GM21367 (cell line): ENCODE measurements around the gene EHMT1.
A peak's percentile ranks its signal among the peaks of the same experiment; 100 is the strongest.
"Not testable (repeated sequence)": the region's sequence is repeated elsewhere in the genome, so short reads cannot be mapped to it uniquely, and the experiment has no call there.

Experiments used
- ATAC-seq: cut with Tn5 transposase; IDR thresholded peaks from one replicate; pipeline ENCODE4 v1.9.1; 2021; ENCODE audit not compliant: unreplicated experiment

The EHMT1 gene

DNA sequence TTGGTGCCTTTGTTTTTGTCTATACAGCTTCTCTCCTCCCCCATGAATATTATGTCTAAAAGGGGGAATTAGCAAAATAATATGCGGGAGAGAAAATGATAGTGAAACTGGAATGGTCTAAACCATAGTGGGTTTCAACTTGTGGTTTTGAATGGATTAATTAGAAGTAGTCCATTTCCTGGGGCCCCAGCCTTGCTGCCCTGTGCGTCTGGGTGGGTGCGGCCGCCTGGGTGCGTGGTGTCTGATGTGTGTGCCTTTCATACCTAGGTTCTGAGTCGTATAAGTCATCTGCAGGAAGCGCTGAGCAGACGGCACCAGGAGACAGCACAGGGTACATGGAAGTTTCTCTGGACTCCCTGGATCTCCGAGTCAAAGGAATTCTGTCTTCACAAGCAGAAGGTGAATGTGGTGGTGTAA, 138.8 kb downstream of the EHMT1 start:
- ATAC-seq: no peak

DNA sequence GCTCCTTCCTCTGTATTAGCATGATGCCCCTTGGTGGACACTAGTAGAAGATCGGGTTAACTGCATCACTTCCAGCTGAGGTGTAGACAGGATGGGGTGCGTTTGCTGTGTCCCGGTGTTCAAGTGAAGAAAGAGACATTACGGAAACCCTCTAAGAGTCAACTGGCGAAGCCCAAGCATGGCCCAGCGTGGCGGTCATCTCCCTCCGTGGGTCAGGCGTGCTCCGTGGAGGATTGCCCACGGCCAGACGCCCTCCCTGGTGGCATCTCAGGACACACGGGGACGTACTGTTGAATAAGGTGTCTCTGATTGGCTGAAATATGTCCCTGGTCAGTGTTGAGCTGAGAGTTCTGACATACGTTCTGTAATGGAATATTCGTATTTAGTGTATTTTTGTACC, 139.3 kb downstream of the EHMT1 start:
- no peak for ATAC-seq

DNA sequence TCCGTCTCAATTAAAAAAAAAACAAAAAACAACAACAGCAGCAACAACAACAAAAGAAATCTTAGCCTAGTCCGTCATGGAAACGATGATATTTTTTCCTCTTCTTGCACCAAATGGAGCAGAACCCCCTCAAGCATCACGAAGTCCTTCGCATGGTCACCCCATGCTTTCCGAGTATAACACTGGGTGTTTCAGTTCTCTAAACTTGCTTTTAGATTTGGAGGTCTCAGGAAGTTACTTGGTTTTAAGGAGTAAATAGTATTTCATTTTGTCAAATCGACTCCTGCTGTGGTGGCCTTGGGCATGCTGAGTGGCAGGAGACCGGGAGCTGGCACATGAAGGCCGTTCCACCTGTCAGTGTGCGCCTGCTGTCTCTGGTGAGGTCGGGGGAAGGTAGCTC, 140.3 kb downstream of the EHMT1 start:
- ATAC-seq: no peak

DNA sequence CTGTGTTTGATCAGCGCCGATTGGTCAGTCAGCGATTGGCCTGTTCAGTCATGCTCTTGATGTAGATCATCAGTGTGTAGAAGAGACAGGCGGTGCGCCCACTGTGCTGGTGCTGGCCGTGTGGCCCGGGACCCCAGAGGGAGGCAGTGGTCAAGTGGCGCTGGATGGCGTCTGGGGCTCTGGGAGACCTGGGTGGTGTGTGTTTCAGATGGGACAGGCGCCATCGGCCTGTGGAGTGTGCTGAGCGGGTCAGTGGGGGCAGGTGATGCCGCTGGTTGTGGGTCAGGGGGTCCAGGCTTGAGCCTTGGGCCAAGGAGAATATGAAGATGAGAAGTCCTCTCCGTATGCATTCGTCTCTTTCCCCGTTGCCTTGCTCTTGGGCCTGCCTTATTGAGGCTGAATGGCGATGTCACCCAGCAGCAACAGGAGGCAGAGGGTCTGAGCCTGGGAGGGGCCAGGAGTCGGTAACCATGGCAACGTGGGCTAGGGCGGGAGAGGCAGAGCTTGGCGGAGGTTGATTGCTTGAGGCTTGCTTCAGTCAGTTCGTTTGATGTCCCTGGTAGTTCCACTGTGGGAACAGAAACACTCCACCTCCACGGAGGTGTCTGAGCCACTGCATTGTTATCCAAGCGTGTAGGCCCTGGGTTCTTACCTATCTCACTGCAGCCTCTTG, 141.0 kb downstream of the EHMT1 start:
- ATAC-seq: no peak

DNA sequence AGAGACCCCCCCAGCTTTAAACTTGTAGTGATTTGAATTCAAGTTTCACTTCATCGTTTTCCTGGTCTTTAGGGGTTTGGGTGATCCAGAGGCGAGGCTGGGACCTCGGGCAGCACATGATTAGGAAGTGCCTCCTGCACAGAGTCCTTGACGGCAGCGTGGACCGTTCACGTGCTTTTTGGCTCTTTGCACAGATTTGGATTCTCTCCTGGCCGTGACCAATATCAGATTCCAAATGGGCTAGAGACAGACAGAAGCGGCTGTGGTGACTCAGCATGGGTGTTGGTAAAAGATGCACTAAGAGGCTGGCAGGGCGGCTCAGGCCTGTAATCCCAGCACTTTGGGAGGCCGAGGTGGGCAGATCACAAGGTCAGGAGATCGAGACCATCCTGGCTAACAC, 141.6 kb downstream of the EHMT1 start:
- no peak for ATAC-seq

DNA sequence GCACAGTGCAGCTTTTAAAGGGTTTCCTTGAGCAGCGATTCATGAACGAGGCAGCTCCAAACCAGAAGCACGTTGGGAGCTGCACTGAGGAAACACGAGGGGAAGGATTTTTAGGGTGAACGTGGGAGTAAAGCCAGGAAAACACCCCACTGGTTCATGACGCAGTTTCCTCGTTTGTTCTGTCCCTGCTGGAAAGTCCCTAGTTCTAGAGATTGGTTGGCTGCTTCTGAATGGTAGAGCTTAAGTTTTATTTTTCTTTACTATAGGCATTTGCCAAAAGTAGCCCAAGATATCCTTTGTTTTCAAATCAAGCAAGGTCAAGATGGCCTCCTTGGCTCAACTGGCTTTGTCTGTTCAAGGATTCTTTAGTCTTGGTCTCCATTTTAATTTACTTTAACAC, 142.2 kb downstream of the EHMT1 start:
- no peak for ATAC-seq

DNA sequence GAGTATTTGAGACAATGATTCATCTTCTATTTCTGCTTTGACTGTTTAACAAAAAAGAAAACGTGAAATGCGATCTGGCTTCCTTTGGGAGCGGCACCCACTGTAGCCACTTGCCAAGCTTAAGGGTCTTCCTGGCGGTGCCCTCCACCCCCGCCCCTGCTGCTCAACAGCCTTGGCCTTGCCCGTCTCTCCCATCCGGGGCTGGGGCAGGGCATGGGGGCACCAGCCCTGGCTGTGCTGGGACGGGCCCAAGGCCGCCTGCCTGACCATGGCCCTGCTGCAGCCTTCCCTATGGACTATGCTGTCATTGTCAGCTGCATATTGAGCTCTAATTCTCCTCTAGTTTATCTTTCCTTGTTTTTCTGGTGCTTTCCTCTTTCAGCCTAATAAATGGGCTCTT, 143.0 kb downstream of the EHMT1 start:
- ATAC-seq: no peak

DNA sequence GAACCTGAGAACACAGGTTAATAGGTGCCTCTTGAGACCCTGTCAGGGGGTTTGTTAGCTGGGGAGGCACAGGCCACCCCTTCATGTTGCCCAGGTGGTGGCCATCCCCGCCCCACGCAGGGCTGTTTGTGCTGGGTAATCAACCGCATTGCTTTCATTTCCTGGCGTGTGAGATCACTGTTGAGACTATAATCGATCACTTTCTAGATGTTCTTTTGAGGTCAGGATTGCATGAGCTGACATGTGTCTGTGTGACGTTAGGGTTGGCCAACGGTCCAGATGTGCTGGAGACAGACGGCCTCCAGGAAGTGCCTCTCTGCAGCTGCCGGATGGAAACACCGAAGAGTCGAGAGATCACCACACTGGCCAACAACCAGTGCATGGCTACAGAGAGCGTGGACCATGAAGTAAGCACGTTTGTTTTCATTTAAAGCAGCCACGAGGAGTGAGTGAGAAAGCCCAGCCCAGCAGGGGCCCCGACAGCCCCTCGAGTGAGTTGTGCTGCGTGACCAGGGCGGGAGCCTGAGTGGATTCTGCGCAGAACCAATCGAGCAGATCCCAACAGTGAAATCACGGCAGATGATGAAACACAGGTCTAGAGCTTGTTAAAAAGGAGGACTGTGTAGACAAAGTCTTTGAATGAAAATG, 143.7 kb downstream of the EHMT1 start:
- peak; percentile 51 for ATAC-seq

DNA sequence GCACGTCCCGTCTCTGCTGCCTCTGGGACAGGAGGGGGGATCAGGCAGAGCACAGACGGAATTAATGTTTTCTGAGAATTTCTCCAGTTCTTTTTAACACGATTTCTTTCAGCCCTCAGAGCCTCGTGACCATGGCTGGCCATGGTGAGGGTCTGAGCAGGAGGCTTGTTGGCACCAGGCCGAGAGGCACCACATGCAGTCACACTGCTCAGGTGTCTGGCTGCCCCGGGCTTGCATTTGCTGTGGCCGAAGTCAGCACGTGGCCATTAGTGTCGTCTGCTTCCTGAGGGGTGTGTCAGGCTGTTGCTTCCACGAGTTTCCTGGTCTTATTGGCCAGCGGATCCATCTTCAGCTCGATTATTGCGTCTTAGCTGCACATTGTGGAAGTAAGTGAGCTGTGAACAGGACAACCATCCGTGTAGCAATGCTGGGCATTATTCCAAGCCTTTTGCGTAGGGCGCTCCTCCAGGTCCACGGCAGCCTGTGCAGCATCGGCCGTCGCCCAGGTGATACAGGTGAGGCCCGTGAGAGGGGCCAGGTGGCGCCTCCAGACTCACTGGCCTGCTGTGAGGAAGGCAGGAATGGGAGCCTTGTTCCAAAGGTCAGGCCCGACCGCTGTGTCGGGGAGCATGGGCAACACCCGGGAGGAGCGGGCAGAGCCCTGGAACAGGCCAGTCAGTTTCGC, 144.6 kb downstream of the EHMT1 start:
- ATAC-seq: no peak

DNA sequence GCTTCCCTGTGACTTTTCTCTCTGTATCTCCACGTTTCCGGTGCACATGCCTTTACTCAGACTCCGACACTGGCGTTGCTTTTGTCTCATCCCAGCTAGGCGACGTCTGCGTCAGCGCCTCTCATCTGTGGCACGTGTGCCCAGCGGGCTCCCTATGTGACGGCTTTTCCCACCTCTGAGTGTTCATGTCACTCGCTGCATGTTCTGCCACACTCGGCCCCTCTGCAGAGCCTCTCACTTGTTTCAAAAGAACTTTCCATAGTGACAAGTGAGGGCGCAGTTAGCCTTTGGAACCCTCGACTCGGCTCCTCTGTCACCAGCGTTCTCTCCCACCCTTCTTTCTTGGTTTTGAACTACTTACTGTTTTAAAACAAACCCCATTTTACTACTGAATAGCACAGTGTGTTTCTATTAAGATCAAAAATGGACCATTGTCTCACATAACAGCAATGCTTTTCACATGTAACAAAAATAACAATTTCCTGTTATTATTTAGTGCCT, 145.4 kb downstream of the EHMT1 start:
- ATAC-seq: no peak

DNA sequence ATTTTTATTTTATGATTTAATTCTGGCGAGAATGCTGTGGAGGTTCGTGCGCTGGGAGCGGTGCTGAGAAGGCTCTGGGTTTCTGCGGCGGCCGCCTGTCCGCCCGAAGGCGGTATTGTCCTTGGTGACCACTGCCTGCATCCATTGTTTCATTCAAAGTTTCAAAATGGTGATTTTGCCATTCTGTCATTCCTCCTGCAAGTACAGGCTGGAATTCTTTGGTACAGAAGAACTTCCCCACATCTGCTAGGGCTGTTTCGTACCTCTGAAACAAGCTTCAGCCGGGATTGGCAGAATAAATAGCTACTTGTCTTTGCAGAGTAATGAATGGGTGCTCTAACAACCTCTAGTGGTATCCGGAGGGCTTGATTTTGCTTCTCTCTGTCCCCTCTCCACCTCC, 146.2 kb downstream of the EHMT1 start:
- ATAC-seq: no peak

DNA sequence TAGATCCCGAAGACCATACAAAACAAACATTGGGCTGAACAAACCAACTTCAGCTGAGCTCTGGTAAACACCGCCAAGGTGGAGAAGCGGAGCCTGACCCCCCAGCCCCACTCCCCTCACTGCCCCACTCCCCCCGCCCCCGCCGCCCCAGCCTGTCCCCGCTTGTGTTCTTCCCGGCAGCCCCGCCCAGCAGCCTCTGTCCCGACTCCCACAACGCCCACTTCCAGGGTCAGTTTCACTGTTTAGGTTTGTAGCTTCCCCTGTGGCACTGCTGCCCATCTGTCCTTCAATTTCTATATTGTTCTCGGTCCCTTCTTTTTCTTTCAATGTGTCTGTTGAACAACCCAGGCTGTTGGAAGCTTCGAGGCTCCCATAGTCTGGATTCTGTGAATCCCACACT, 146.7 kb downstream of the EHMT1 start:
- ATAC-seq: no peak

DNA sequence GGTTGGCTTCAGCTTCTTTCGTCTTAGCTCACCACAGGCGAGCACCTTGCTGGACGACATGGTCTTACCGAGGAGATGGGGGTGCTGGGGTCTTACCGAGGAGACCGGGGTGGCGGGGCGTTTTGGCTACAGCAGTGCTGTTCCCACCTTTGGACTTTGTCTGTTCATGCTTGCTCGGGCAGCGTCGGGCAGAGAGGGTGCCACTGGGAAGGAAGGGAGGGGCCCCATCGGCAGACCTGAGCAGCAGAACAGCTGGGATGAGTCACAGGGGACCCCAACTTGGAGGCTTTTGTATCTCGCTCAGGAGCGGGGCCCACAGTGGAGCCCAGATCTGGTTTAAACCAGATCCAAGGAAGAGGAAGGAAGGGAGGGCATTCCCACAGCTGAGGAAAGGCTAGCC, 152.8 kb downstream of the EHMT1 start:
- ATAC-seq: no peak

DNA sequence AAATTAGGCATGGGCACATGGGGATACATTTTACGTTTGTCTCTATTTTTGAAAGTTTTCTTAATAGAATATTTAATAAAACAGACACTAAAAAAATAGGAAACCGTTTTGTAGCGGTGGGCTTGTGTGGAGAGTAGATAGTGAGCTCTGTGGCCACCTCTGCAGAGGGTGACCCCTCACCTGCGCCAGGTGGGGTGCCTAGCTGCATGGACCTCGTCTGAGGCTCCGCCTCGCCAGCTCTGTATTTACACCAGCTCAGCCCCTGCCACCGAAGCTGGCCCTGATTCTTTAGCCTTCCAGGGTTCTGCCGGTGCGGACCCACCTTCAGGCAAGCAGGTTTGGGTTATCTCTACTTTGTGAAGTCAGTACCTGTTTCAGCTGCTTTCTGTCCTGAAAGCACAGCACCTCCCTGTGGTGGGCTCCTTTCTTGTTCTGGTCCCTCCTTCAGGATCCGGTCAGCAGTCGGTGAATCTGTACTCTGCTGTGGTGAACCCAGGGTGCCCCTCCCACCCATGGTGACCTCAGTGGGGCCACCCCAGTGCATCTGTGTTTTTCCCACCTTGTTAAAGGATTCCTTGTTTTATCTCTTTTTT, 153.6 kb downstream of the EHMT1 start:
- ATAC-seq: no peak

DNA sequence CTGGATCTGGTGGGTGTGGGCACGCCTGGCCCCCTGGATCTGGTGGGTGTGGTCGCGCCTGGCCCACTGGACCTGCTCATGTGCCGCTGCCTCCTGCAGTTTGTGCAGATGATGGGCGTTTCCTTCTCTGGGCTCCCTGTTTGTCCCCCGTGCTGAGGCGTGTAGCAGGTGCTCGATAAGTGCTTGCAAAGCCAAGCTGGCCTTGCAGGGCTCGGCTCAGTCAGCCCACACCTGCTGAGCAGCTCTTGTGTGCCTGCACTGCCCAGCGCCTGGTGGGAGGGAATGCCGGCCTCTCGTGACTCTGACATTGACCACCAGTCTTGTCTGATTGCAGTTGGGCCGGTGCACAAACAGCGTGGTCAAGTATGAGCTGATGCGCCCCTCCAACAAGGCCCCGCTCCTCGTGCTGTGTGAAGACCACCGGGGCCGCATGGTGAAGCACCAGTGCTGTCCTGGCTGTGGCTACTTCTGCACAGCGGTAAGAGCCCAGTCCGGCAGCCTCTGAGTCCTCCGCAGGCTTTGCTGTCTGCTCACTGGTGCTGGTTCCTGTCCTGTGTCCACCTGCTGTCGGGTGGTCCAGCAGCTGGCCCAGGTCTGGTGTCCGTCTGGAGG, 156.1 kb downstream of the EHMT1 start:
- no peak for ATAC-seq

DNA sequence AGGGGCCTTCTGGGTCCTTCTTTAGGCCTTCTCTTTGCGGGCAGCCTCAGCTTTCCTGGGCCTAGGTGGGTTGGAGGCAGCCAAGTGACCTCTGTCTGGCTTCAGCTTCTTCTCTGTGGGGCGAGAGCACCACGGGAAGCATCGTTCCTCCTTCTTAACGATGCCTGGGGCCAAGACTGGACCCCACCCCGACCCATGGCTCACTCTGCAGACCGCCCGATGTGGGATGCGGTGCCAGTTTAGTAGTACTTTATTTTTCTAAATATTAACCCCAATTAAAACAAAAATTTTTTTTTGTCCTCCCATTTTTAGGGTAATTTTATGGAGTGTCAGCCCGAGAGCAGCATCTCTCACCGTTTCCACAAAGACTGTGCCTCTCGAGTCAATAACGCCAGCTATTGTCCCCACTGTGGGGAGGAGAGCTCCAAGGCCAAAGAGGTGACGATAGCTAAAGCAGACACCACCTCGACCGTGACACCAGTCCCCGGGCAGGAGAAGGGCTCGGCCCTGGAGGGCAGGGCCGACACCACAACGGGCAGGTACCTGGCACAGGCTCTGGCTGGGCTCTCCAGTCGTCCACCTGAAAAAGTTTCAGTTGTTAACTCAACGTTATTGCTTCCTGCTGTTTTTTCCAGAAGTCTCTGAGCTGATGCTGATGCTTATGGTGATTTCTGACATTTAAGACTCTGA, 157.6 kb downstream of the EHMT1 start:
- ATAC-seq: no peak

DNA sequence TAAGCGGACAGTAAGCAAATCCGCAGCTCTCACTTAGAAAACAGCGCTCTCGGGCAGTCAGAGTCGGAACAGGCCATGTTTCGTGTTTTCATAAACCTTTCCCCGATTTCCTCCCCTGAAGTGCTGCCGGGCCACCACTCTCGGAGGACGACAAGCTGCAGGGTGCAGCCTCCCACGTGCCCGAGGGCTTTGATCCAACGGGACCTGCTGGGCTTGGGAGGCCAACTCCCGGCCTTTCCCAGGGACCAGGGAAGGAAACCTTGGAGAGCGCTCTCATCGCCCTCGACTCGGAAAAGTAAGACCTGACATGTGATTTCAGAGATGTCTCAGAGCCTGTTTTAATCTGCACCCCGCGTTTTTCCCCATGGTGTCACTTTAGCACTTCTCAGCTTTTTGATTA, 159.0 kb downstream of the EHMT1 start:
- ATAC-seq: no peak

DNA sequence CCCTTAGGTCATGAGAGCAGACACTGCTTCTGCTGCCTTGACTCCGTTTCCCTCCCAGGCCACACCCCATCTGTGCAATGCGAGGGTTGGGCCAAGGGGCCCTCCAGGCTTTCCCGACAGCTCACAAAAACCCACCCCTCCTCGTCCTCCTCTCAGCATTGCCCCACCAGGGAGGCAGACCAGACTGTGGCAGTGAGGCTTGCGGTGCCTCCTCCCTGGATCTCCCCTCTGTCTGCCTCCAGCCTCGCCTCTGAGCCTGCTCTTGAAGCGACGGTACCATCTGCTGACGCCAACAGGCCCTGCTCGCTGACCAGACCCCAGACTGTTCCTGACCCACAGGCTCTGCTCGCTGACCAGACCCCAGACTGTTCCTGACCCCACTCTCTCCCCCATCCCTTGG, 159.5 kb downstream of the EHMT1 start:
- ATAC-seq: no peak

DNA sequence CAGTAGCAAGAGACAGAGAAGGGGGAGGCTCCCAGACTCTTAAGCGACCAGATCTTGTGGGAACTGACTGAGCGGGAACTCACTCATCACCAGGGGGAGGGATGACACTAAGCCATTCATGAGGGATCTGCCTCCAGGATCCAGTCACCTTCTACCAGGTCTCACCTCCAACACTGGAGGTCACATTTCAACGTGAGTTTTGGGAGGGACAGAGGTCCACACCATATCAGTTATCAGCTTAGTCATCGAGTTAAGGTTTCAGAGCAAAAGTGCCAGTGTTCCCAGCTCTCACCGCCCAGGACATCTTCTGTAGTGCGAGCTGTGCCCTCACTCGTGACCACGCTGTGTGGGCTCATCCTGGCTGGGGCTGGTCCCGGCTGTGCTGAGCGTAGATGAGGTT, 160.1 kb downstream of the EHMT1 start:
- ATAC-seq: no peak

DNA sequence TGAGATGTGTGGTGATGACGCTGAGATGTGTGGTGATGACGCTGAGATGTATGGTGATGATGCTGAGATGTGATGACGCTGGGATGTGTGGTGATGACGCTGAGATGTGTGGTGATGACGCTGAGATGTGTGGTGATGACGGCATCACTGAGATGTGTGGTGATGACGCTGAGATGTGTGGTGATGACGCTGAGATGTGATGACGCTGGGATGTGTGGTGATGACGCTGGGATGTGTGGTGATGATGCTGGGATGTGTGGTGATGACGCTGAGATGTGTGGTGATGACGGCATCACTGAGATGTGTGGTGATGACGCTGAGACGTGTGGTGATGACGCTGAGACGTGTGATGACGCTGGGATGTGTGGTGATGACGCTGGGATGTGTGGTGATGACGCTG, 161.2 kb downstream of the EHMT1 start:
- ATAC-seq: not testable (repeated sequence)
